Activated T-cell treated with anti-CD3 and anti-CD28 coated beads, Interleukin-2, amount 50 U/mL, for 24 hours (primary cell): Measurements from ENCODE around the gene TTF1.

Experiments used
- DNase-seq: peaks from one replicate; pipeline ENCODE4 v3.0.0-alpha.2; 2020
- H3K27ac Mint-ChIP-seq: 2 replicates; pipeline ENCODE4 v1.8.0; 2020; ENCODE audit warnings: mild to moderate bottlenecking, mixed read lengths
- H3K27me3 Mint-ChIP-seq: 2 replicates; pipeline ENCODE4 v1.8.0; 2020; ENCODE audit warnings: mixed read lengths
- H3K36me3 Mint-ChIP-seq: 2 replicates; pipeline ENCODE4 v1.8.0; 2020; ENCODE audit warnings: low read depth, mixed read lengths
- H3K4me1 Mint-ChIP-seq: 2 replicates; pipeline ENCODE4 v1.8.0; 2020; ENCODE audit warnings: low read depth, mixed read lengths
- H3K4me3 Mint-ChIP-seq: 2 replicates; pipeline ENCODE4 v1.8.0; 2020; ENCODE audit warnings: mild to moderate bottlenecking, moderate library complexity, mixed read lengths
- H3K9me3 Mint-ChIP-seq: 2 replicates; pipeline ENCODE4 v1.8.0; 2020; ENCODE audit warnings: mixed read lengths

Gene TTF1

GRCh38 chr9:132406554-132407122 is at the start of gene TTF1:
TSS of gene TTF1 (minus strand) at chr9:132406840. CDS start at chr9:132402821, 4,019 bp downstream.
- Mint-ChIP-seq H3K4me3 (peak within 1 kb of the TSS; percentile 97), H3K4me1 (peaks cover 65% of the 10 kb centered on the region)

GRCh38 chr9:132456241-132456640 is 49.6 kb upstream of the TTF1 start:
- DNase-seq: no peak
- H3K9me3 Mint-ChIP-seq: no peaks in the 10 kb centered on the region
- no peaks in the 10 kb centered on the region for H3K36me3 Mint-ChIP-seq
- H3K4me1 Mint-ChIP-seq: peaks cover 3% of the 10 kb centered on the region
- no peak overlapping the region for H3K27ac Mint-ChIP-seq
- H3K27me3 Mint-ChIP-seq: peaks cover 32% of the 10 kb centered on the region
- no peak overlapping the region for H3K4me3 Mint-ChIP-seq

More at GRCh38 chr9:132406554-132407122, at the start of gene TTF1:
- H3K27me3 Mint-ChIP-seq: peaks cover 15% of the 10 kb centered on the region
- DNase-seq: peak; percentile 92
- peaks cover 42% of the 10 kb centered on the region for H3K36me3 Mint-ChIP-seq
- no peaks in the 10 kb centered on the region for H3K9me3 Mint-ChIP-seq
- H3K27ac Mint-ChIP-seq: peak within 1 kb of the TSS; percentile 96

- H3K36me3 Mint-ChIP-seq: no peaks in the 10 kb centered on the region
- H3K27me3 Mint-ChIP-seq: peaks cover 32% of the 10 kb centered on the region
- H3K4me3 Mint-ChIP-seq: no peak overlapping the region
- DNase-seq: no peak
- no peak overlapping the region for H3K27ac Mint-ChIP-seq
- no peaks in the 10 kb centered on the region for H3K9me3 Mint-ChIP-seq
- H3K4me1 Mint-ChIP-seq: peaks cover 9% of the 10 kb centered on the region
These were observed 44.6 kb upstream of the TTF1 start for GRCh38 chr9:132451276-132451675.

GRCh38 chr9:132447902-132448301 is 41.3 kb upstream of the TTF1 start:
- Mint-ChIP-seq H3K27ac (no peak overlapping the region), H3K27me3 (peaks cover 46% of the 10 kb centered on the region), H3K4me3 (no peak overlapping the region), H3K4me1 (peaks cover 9% of the 10 kb centered on the region), H3K9me3 (no peaks in the 10 kb centered on the region), H3K36me3 (no peaks in the 10 kb centered on the region)
- no peak for DNase-seq

- peaks cover 45% of the 10 kb centered on the region for H3K27me3 Mint-ChIP-seq
- DNase-seq: no peak
- H3K36me3 Mint-ChIP-seq: no peaks in the 10 kb centered on the region
- H3K4me1 Mint-ChIP-seq: peaks cover 9% of the 10 kb centered on the region
- no peaks in the 10 kb centered on the region for H3K9me3 Mint-ChIP-seq
- H3K27ac Mint-ChIP-seq: no peak overlapping the region
- H3K4me3 Mint-ChIP-seq: no peak overlapping the region
These were observed 40.7 kb upstream of the TTF1 start for GRCh38 chr9:132447346-132447745.

- Mint-ChIP-seq H3K4me3 (no peak overlapping the region), H3K36me3 (no peaks in the 10 kb centered on the region), H3K4me1 (peaks cover 9% of the 10 kb centered on the region), H3K27ac (no peak overlapping the region), H3K9me3 (no peaks in the 10 kb centered on the region), H3K27me3 (peaks cover 44% of the 10 kb centered on the region)
- DNase-seq: no peak
These were observed 40.2 kb upstream of the TTF1 start for GRCh38 chr9:132446887-132447286.

GRCh38 chr9:132443951-132444607 is 37.4 kb upstream of the TTF1 start:
- Mint-ChIP-seq H3K36me3 (no peaks in the 10 kb centered on the region), H3K9me3 (no peaks in the 10 kb centered on the region), H3K4me1 (no peaks in the 10 kb centered on the region), H3K27ac (no peak overlapping the region), H3K4me3 (no peak overlapping the region), H3K27me3 (peaks cover 50% of the 10 kb centered on the region)
- no peak for DNase-seq

- DNase-seq: no peak
- Mint-ChIP-seq H3K36me3 (no peaks in the 10 kb centered on the region), H3K4me1 (no peaks in the 10 kb centered on the region), H3K9me3 (no peaks in the 10 kb centered on the region), H3K27me3 (peaks cover 56% of the 10 kb centered on the region), H3K4me3 (no peak overlapping the region), H3K27ac (no peak overlapping the region)
These were observed 34.8 kb upstream of the TTF1 start for GRCh38 chr9:132441404-132441803.

- Mint-ChIP-seq H3K9me3 (no peaks in the 10 kb centered on the region), H3K4me3 (no peak overlapping the region), H3K36me3 (no peaks in the 10 kb centered on the region), H3K27ac (no peak overlapping the region), H3K27me3 (peaks cover 58% of the 10 kb centered on the region), H3K4me1 (no peaks in the 10 kb centered on the region)
- no peak for DNase-seq
These were observed 34.1 kb upstream of the TTF1 start for GRCh38 chr9:132440735-132441134.

- Mint-ChIP-seq H3K36me3 (no peaks in the 10 kb centered on the region), H3K4me1 (no peaks in the 10 kb centered on the region), H3K27me3 (peaks cover 59% of the 10 kb centered on the region), H3K27ac (no peak overlapping the region), H3K9me3 (no peaks in the 10 kb centered on the region), H3K4me3 (no peak overlapping the region)
- no peak for DNase-seq
These were observed 32.5 kb upstream of the TTF1 start for GRCh38 chr9:132439153-132439552.

- Mint-ChIP-seq H3K27ac (no peak overlapping the region), H3K36me3 (no peaks in the 10 kb centered on the region), H3K4me1 (no peaks in the 10 kb centered on the region), H3K4me3 (no peak overlapping the region), H3K27me3 (peaks cover 52% of the 10 kb centered on the region), H3K9me3 (no peaks in the 10 kb centered on the region)
- DNase-seq: no peak
These were observed 28.2 kb upstream of the TTF1 start for GRCh38 chr9:132434881-132435280.

- Mint-ChIP-seq H3K27me3 (peaks cover 64% of the 10 kb centered on the region), H3K9me3 (no peaks in the 10 kb centered on the region), H3K27ac (no peak overlapping the region), H3K4me3 (no peak overlapping the region), H3K36me3 (no peaks in the 10 kb centered on the region), H3K4me1 (no peaks in the 10 kb centered on the region)
- DNase-seq: no peak
These were observed 24.4 kb upstream of the TTF1 start for GRCh38 chr9:132430998-132431397.

- Mint-ChIP-seq H3K4me1 (no peaks in the 10 kb centered on the region), H3K36me3 (no peaks in the 10 kb centered on the region), H3K27me3 (peaks cover 76% of the 10 kb centered on the region), H3K4me3 (no peak overlapping the region), H3K27ac (no peak overlapping the region), H3K9me3 (no peaks in the 10 kb centered on the region)
- no peak for DNase-seq
These were observed 20.2 kb upstream of the TTF1 start for GRCh38 chr9:132426639-132427414.

GRCh38 chr9:132425675-132426062 is 19.0 kb upstream of the TTF1 start:
- Mint-ChIP-seq H3K27me3 (peaks cover 69% of the 10 kb centered on the region), H3K36me3 (no peaks in the 10 kb centered on the region), H3K4me3 (no peak overlapping the region), H3K9me3 (no peaks in the 10 kb centered on the region), H3K4me1 (no peaks in the 10 kb centered on the region), H3K27ac (no peak overlapping the region)
- no peak for DNase-seq
